Activated T-cell treated with anti-CD3 and anti-CD28 coated beads for 4 hours (primary cell): ENCODE results near the gene ELF4.

Source experiments
- DNase-seq: peaks from one replicate; pipeline ENCODE4 v3.0.0-alpha.2; 2020

Gene ELF4

GRCh38 chrX:130083107-130083490 is 27.2 kb downstream of the ELF4 start:
- DNase-seq: no peak

- peak; percentile 48 for DNase-seq
Measured at GRCh38 chrX:130082244-130083106, 27.8 kb downstream of the ELF4 start.

- DNase-seq: no peak
Measured at GRCh38 chrX:130081421-130082045, 28.8 kb downstream of the ELF4 start.

- no peak for DNase-seq
Measured at GRCh38 chrX:130080791-130081367, 29.4 kb downstream of the ELF4 start.

GRCh38 chrX:130079824-130080406 is 30.4 kb downstream of the ELF4 start:
- DNase-seq: peak; percentile 37

GRCh38 chrX:130075777-130076176 is 34.5 kb downstream of the ELF4 start:
- no peak for DNase-seq

- no peak for DNase-seq
Measured at GRCh38 chrX:130072345-130072740, 38.0 kb downstream of the ELF4 start.

- DNase-seq: no peak
Measured at GRCh38 chrX:130071611-130072344, 38.5 kb downstream of the ELF4 start.

- no peak for DNase-seq
Measured at GRCh38 chrX:130066975-130067615, 43.2 kb downstream of the ELF4 start.

- peak; percentile 76 for DNase-seq
Measured at GRCh38 chrX:130060122-130061069, 49.9 kb downstream of the ELF4 start.

- DNase-seq: no peak
Measured at GRCh38 chrX:130058652-130059051, 51.6 kb downstream of the ELF4 start.

GRCh38 chrX:130057209-130057608 is 53.1 kb downstream of the ELF4 start:
- DNase-seq: no peak

GRCh38 chrX:130055899-130056298 is 54.4 kb downstream of the ELF4 start:
- DNase-seq: no peak

- no peak for DNase-seq
Measured at GRCh38 chrX:130055103-130055502, 55.2 kb downstream of the ELF4 start.

- no peak for DNase-seq
Measured at GRCh38 chrX:130053236-130053635, 57.1 kb downstream of the ELF4 start.

- DNase-seq: no peak
Measured at GRCh38 chrX:130051176-130051845, 59.0 kb downstream of the ELF4 start.

- no peak for DNase-seq
Measured at GRCh38 chrX:130049821-130050220, 60.5 kb downstream of the ELF4 start.

- DNase-seq: no peak
Measured at GRCh38 chrX:130048686-130049222, 61.5 kb downstream of the ELF4 start.

- no peak for DNase-seq
Measured at GRCh38 chrX:130047416-130047815, 62.9 kb downstream of the ELF4 start.

GRCh38 chrX:130039847-130040246 is 70.5 kb downstream of the ELF4 start:
- no peak for DNase-seq
